Anterior cingulate cortex (tissue), 58 donors: ENCODE data around the gene ZNF516.
"Not testable (repeated sequence)": the region's sequence is repeated elsewhere in the genome, so short reads cannot be mapped to it uniquely, and the experiment has no call there.

Experiments
- DNase-seq, 58 donors: peaks; one replicate each; lab custom pipeline; 2025; lab: John Stamatoyannopoulos, UW

ZNF516 gene, protein sequence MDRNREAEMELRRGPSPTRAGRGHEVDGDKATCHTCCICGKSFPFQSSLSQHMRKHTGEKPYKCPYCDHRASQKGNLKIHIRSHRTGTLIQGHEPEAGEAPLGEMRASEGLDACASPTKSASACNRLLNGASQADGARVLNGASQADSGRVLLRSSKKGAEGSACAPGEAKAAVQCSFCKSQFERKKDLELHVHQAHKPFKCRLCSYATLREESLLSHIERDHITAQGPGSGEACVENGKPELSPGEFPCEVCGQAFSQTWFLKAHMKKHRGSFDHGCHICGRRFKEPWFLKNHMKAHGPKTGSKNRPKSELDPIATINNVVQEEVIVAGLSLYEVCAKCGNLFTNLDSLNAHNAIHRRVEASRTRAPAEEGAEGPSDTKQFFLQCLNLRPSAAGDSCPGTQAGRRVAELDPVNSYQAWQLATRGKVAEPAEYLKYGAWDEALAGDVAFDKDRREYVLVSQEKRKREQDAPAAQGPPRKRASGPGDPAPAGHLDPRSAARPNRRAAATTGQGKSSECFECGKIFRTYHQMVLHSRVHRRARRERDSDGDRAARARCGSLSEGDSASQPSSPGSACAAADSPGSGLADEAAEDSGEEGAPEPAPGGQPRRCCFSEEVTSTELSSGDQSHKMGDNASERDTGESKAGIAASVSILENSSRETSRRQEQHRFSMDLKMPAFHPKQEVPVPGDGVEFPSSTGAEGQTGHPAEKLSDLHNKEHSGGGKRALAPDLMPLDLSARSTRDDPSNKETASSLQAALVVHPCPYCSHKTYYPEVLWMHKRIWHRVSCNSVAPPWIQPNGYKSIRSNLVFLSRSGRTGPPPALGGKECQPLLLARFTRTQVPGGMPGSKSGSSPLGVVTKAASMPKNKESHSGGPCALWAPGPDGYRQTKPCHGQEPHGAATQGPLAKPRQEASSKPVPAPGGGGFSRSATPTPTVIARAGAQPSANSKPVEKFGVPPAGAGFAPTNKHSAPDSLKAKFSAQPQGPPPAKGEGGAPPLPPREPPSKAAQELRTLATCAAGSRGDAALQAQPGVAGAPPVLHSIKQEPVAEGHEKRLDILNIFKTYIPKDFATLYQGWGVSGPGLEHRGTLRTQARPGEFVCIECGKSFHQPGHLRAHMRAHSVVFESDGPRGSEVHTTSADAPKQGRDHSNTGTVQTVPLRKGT

DNA sequence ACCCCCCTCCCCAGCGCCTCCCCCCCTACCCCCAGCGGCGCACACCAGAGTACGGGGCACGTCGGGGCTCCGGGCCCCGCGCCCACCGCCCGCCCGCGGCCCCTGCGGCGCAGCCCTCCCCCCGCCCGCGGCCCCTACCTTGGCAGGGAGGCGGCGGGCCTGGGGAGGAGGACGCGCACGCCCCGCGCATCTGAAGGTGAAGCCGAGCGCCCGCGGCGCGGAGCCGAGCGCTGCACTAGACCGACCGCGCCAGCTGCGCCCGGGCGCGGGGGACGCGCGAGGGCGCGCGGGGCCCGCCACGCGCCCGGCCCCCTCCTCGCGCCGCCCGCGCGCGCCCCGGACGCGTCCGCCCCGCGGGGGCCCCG lies at the start of gene ZNF516:
TSS of gene ZNF516 (minus strand) at position 237 of the 365 bp plus-strand sequence. CDS start 52,188 bp downstream, outside the sequence.
- DNase-seq, result peak in 3 of 58 donors; percentile 25 to 50 (median 39)

DNA sequence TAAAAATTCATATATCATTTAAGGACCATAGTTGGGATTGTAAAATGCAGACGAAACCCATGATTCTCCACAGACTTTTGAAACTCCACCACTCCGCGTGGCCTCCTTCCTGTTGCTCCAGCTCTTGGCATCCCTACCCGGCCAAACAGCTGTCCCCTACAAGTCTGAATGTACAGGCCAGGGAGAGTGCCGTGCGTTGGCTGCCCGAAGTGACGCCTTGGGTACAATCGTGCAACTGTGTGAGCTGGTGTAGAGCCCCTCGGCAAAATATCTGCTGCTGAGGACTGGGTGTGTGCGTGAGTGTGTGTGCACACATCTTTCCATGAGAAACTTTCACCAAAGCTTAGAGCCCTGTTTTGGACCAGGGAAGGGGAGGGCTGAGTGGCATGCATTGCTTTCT lies 43.8 kb upstream of the ZNF516 start:
- no peak for DNase-seq

DNA sequence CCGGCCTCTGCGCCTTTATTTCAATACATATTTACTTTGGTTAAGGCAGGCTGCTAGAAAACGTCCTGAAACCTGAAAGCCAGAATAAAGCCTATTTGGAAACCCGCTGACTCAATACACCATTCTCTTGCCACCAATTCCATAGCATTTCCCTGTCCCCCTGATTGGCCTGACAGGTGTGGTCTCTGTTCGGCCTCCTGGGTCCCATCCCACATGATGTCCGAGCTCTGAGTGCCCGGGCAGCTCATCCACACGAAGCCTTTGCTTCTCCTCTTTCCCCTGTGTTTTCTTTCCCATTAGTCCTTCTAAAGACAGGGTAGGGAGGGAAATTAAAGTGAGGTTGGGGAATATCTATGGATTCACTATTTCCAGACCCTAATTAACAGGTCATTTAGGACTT lies 42.6 kb upstream of the ZNF516 start:
- DNase-seq, result no peak

DNA sequence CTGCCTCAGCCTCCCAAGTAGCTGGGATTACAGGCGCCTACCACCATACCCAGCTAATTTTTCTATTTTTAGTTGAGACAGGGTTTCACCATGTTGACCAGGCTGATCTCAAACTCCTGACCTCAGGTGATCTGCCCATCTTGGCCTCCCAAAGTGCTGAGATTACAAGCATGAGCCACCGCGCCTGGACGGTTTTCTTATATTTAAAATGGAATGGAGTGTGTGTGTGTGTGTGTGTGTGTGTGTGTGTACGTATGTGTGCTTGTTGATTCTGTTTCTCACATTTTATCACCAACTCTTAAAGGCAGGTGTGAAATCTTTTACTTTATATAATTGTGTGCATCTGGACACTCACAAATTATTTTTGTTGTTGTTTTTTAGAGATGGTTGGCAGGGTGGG lies 41.6 kb upstream of the ZNF516 start:
- not testable (repeated sequence) for DNase-seq

DNA sequence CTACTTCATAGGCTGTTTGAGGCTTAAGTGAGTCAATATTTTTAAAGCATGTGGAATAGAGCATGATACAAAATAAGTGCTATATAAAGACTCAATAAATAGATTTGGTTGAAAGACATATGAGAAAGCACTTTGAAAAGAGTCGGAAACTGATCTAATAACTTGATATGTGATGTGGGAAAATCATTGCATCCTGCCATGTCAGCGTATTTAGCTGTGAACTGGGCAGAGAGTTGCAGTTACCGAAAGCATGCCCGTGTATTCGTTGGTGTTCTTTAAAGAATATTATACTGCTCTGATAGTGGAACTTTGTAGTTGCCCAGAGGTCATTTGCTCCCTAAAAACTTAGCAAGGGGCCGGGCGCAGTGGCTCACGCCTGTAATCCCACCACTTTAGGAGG lies 37.8 kb upstream of the ZNF516 start:
- DNase-seq, result no peak

DNA sequence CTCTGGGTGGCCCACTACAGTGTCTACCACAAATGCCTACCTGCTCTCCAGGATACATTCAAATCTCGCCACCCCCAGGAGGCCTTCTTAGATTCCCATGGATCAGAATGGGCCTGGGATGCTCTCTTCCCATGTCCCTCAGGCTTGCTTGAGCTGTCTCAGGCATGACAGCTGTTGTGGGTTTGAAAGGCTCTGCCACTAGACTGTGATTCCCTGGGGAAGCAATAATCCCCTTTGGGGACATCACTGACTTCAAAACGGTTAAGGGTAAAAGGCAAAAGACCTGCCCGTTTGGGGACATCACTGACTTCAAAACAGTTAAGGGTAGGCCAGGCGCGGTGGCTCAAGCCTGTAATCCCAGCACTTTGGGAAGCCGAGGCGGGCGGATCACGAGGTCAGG lies 35.8 kb upstream of the ZNF516 start:
- no peak for DNase-seq

DNA sequence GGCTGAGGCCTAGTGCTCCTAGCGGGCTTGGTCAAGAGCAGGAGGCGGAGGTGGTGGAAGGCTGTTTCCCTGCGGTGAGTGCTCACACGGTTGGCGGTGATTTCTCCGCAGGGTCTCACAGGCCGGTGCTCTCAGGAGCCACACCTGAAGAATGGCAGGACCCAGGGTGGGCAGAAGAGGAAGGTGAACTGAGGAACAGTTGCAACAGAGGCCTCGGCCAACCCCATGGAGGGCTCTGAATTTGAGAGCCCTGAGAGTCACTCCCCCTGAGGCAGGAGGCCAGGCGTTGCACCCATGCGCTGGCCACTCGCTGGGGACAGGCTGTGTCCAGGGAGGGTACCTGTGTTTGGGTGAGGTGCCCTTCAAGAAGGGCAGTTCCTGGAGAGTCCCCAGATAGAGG lies 35.3 kb upstream of the ZNF516 start:
- no peak for DNase-seq

DNA sequence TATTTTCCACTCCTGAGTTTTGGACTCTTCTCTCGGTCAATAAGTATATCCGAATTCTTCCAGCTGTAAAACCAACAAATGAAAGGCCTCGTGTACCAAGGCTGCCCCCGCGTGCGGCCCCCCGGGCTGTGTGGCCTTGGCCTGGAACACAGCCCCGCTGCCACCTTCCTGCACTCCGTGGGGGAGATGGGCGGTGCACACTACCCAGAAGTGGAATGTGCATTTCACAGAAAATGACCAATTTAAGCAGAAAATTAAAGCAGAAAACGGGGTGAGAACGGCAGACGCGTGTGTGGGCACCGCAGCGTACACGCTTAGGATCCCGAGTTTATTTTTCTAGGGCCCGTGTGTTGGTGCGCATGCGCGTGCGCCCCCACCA lies 34.4 kb upstream of the ZNF516 start:
- no peak for DNase-seq

DNA sequence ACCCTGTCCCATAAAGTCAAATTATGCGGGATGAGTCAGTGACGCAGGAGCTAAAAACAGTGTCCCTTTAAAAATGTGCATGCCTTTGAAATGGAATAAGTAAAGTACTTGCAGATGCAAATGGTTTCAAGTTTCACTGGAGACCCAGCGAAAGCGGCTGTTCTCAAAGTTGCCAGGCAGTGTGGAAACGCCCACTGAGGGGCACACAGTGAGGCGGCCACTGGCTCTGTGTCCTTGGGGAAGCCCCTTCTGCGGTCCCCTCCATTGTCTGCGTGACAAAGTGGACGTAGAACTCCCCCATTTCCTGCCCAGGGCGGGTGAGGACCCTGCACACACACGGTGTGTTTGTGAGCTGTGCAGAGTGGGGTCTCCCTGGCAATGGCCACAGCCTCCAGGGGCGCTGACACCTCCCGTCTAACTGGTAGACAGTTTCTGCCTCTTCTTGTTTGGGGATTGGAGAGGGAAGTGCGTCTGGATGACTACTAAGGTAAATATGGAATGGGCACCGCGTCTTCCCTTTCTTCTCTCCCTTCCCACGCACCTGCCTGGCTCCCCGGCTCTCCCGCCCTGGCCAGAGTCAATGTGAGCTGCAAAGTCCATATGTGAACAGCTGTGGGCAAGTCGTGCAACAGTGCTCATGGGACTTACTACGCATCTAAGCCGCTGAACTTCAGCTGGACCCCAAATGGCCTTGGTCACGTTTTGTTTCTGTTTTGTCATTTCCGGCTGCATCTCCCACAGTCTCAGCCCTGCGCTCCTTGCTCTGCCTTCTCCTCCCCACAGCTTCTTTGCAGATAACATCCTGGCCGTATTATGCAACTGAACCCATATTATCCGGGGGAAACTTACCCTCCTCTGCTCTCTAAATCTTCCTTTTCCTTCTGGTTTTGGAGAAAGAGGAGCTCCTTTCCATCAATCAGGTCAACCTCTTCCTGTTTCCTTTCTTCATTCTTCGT lies 33.7 kb upstream of the ZNF516 start:
- DNase-seq, result no peak

DNA sequence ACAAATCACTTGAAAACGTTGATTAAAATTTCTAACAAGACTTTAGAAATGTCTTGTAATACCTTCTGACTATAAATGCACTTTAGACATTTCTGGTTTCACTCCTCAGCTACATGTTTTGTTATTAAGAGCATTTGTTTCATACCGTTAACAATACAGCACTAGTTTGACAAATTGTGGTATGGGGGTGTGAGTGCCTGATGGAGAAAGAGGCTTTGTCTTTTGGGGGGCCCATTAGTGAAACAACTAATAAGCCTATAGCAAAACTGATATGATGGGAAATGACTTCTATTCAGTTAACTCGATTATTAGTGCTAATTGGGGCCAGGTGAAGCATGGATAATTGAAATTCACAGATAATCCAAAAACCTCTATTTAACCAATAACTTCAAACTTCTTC lies 30.9 kb upstream of the ZNF516 start:
- DNase-seq, result no peak

DNA sequence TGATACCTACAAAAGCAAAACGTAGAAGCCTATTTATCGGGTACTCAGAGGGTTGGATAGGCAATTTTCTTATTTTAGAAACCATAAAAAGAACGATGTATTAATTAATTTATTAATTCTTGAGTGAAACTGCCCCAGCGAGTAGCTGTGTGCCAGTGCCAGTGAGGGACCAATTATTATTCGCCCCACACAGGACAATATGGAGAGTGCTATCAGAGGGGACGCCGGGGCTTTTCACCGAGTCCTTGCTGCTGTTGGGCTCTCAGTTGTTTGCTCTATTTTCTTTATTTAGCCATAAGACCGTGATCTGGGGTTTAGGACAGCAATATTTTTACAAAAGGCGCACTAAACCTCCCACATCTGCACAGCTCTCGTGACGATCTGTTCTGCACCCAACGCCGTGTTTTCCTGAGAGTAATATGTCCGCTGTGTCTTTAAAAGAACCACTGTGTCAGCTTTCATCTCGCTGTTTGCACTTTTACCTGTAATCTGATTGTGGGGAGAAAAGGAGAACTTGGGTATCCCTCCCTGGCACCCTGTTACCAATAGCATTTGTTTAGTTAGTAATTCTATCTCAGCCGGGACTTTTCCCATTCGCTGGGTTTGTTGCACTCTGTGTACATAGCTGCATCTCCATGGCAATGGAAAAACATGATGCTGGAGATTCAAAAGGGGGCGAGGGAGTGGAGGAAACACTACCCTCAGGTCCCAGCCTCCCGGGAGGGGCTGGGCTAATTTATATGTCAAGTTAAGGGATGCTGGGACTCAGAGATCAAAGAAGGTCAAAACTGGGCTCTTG lies 30.1 kb upstream of the ZNF516 start:
- peak in 2 of 58 donors; percentile 5 to 30 for DNase-seq

DNA sequence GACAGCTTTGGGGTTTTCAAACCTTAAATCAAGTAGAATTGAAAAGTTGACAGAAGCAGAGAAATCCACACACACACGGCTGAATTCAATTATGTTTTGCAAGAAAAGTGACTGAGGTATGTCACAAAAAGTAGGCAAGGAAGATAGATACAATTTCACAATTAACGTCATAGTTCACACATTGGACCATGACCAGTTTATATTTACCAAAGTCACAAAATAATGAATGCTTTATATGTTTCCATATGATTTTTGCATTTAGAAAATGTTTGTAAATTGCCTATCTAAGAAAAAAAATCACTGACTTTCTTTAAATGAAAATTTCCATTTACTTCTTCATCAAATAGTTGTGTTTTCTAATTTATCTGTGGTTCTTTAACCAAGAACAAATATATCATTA lies 29.4 kb upstream of the ZNF516 start:
- DNase-seq, result no peak

DNA sequence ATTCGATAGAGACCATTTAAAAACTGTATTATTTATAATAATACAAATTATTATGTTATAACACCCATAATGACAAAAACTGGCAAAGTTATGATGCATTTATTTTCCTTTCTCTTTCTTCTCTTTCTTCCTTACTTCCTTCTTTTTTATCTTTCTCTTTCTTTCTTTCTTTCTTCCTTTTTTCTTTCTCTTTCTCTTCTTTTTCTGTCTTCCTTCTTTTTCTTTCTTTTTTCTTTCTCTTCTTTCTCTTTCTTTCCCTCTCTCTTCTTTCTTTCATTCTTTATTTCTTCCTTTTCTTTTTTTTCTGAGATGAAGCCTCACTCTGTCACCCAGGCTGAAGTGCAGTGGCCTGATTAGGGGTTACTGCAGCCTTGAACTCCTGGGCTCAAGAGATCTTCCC lies 27.5 kb upstream of the ZNF516 start:
- no peak for DNase-seq

DNA sequence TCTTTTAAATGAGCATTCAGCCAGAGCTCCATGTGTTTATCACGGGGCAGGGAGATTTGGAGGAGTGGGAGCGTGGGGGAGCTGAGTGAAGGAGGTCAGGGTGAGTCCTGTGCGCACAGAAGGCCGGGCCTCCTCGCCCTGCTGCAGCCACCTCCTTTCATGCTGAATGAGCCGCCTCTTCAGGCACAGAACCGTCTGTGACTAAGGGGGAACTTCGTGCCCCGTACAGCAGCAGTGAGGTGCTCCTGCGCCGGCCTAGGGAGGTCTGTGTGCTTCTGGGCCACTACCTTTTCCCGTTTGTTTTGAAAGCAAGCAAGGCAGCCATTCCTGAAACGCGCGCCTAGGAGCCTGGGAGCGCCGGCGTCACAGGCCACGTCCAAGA lies 27.1 kb upstream of the ZNF516 start:
- no peak for DNase-seq

DNA sequence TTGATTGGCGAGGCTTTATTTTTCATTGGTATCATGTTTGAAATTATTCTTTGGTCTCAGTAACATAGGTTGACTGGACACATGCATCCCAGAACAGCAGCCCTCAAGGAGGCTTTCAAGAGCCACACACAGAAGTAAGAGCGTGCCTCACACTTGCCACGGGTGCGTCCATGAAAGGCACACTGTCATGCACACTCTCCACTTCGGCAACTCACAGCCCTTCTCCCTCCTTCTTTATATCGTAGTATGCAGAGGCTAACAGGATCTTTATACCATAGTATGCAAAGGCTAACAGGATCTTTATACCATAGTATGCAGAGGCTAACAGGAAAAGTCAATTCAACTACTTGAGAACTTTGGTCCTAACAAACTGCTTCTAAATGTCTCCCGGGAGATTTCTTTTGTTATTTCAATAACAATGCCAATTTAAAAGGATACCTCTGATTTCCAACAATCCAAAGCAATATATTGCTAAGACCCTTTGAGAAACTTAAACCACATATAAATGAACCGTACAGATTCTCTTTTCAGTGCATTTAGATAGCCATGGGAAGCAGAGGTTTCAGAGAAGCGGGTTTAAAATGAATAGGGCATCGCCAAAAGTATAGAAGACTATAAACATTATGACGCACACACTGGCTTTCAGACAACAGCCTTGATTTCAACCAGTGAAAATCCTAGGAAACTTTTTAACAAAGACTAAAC lies 26.5 kb upstream of the ZNF516 start:
- no peak for DNase-seq

DNA sequence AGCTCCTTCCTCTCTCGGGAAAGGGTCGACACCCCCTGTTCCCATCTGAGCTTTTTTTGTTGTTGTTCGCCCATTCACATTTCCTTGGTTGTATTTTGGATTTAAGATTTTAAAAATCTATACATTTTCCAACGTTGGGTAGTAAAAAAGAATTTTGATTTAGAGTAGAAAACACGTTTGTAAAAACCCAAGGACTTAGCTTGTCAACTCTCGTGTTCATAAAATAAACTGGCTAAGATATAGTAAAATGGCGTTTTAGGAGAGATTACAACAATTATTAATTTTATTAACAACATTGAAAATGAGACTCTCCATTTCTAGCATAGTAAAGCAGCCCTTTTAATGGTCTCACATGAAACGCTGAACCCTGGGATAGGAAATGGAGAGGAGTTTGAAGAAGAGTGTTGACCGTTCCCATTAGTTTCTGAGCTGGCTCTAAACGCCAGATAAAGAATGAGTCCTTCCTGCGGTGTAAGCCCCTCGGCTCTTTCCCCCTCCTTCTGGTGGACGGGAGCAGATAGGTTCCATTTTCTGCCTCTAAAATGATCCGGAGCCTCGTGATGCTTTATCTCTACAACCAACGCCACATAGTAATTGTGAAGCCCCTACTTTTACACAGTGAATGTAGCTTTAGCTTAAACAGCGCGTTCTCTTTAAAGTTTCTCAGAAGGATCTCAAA lies 24.0 kb upstream of the ZNF516 start:
- no peak for DNase-seq

DNA sequence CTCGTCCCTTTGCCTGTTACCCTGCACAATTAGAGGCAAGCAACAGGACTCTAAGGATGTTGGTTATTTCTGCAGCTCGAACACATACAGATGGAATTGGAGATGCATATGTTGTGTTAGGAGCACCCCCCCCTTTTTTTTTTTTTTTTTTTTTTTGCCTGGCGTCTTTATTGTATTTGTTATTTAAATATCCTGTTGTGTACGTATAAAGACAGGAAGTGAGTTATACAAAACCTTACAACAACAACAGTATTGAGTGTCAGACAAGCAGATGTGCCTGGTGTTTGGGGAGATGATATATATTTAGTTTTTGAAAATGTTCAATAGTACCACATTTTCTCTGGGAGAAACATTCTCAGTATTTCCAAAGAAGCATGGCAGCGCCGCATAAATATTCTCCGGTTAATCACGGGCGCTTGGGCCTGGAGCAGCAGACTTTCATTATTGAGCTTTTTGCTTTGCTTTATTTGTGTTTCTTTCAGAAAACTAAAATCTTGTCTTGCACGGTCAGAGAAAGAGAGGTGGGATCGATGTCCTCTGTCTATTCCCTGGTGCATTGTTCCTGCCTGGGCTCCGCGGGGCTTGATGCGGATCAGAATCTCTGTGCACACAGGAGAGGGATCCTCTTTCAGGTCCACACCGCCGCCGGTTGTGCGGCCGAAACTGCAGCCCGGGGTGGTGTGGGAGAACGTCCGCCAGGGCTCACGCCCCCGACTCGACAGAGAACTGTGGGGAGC lies 23.2 kb upstream of the ZNF516 start:
- peak in 9 of 58 donors; percentile 6 to 34 (median 24) for DNase-seq
